K562 (cell line): ENCODE data around the gene DOK3. TPM values are rescaled to one million over a fixed set of nuclear protein-coding genes. Genes with fewer than 3 reads are reported as not detected.
A peak's percentile ranks its signal among the peaks of the same experiment; 100 is the strongest.

Experiments used
- CXXC5 ChIP-seq: fragments of 250-450 bp; sonication (Bioruptor Pico); IDR thresholded peaks from 2 replicates; pipeline ENCODE4 v1.8.0; 2022; ENCODE audit warnings: inconsistent platforms, mild to moderate bottlenecking, moderate library complexity
- FOXK2 ChIP-seq, 2 experiments: fragments of 450-650 bp; IDR thresholded peaks in 1 of 2; conservative IDR thresholded peaks in 1 of 2; 2 replicates each; pipeline ENCODE4 v1.6.1; 2016; ENCODE audit warnings: low read depth in 2 of 2, mild to moderate bottlenecking in 1 of 2
- HCFC1 ChIP-seq: IDR thresholded peaks from 2 replicates; pipeline ENCODE4 v1.6.1; 2012; ENCODE audit warnings: low read depth, low read length, improper control_type of control experiment
- HNRNPL ChIP-seq: fragments of 200-400 bp; formaldehyde crosslinking; IDR thresholded peaks from 2 replicates; pipeline ENCODE4 v1.6.1; 2017; ENCODE audit warnings: low read depth, mild to moderate bottlenecking, low read length
- KDM5B ChIP-seq: fragments of 200-600 bp; sonication (generic); IDR thresholded peaks from 2 replicates; pipeline ENCODE4 v1.6.1; 2012; ENCODE audit warnings: low read depth, mild to moderate bottlenecking, moderate library complexity, low read length, control low read depth, inconsistent platforms; ENCODE audit not compliant: insufficient replicate concordance
- KLF6 ChIP-seq: fragments of 250-450 bp; sonication (Bioruptor Pico); IDR thresholded peaks from 2 replicates; pipeline ENCODE4 v1.4.0; 2020; ENCODE audit warnings: mild to moderate bottlenecking, moderate library complexity, borderline replicate concordance
- MBD2 ChIP-seq: sonication (generic); IDR thresholded peaks from 2 replicates; pipeline ENCODE4 v1.6.1; 2016; ENCODE audit warnings: low read depth, borderline replicate concordance
- MNT ChIP-seq, 2 experiments: fragments of 450-650 bp; conservative IDR thresholded peaks; 2 replicates each; pipeline ENCODE4 v1.6.1; 2017; ENCODE audit warnings: mild to moderate bottlenecking in 2 of 2, moderate library complexity in 2 of 2
- PHB ChIP-seq: fragments of 250-450 bp; sonication (Bioruptor Pico); IDR thresholded peaks from 2 replicates; pipeline ENCODE4 v1.5.0; 2021
- PYGO2 ChIP-seq: fragments of 450-650 bp; IDR thresholded peaks from 2 replicates; pipeline ENCODE4 v1.6.1; 2016; ENCODE audit warnings: mild to moderate bottlenecking, missing genetic modification characterization, moderate library complexity, missing compliant biosample characterization
- RCOR1 ChIP-seq, 2 experiments: IDR thresholded peaks; 2 replicates each; pipeline ENCODE4 v1.6.1; 2012; ENCODE audit warnings: low read depth in 2 of 2, low read length in 2 of 2, borderline replicate concordance in 1 of 2, improper control_type of control experiment in 1 of 2
- ZBTB11 ChIP-seq, 3 experiments: fragments of 200-800 bp in 1 of 3; fragments of 250-450 bp in 1 of 3; fragments of 450-650 bp in 1 of 3; sonication (Bioruptor Pico) in 1 of 3; sonication (Bioruptor generic) in 1 of 3; formaldehyde crosslinking in 1 of 3; IDR thresholded peaks; 2 replicates each; pipeline versions ENCODE4 v1.6.1 to v1.8.0; 2016 to 2022; ENCODE audit warnings: mild to moderate bottlenecking in 2 of 3, missing genetic modification characterization in 2 of 3, missing compliant biosample characterization in 1 of 3, moderate library complexity in 1 of 3
- ZNF436 ChIP-seq: fragments of 250-450, 450-650 bp; sonication (Bioruptor Pico); formaldehyde crosslinking; IDR thresholded peaks from 2 replicates; pipeline ENCODE4 v1.7.0; 2020; ENCODE audit warnings: mild to moderate bottlenecking
- polyA plus RNA-seq, 8 experiments: library from polyadenylated mRNA; depleted of rRNA in 4 of 8; stranded (reverse) in 5 of 8; unstranded in 3 of 8; fragments of >200 nt; fragmentation: Nextera tagmentation in 2 of 8; fragmentation: Illumina TruSeq in 1 of 8; extraction: Ambion mirVana in 2 of 8; extraction: Trizol in 1 of 8; gene quantifications; 2 replicates each; pipeline versions ENCODE4 v1.2.1 to v1.2.3, GENCODE V29; 2011 to 2014; ENCODE audit warnings: inconsistent platforms in 1 of 8, missing spikeins in 1 of 8
- total RNA-seq, 7 experiments: library from RNA; depleted of rRNA in 6 of 7; stranded (reverse); fragments of >200 nt in 6 of 7; fragmentation: Illumina TruSeq in 2 of 7; extraction: Trizol in 2 of 7; gene quantifications; 2 replicates each; pipeline versions ENCODE4 v1.2.1 to v1.2.3, GENCODE V29; 2011 to 2021; ENCODE audit warnings: low replicate concordance in 1 of 7

Gene DOK3
- total and polyA plus RNA-seq, 9 of the 15 experiments (the other 6 are each of a cell fraction or from before 2014, with no cell fraction given) = 1.3 to 23.0 (median 8.0) TPM

- TF ChIP-seq MNT (conservative IDR thresholded peaks at IDR 0.05) (peak; percentile 22 to 41), MBD2 (peak; percentile 78), CXXC5 (peak; percentile 71), PHB (CRISPR knock-in tag) (0 out of 2 replicates have a peak, but pooled peaks have one; percentile 67), ZBTB11 (CRISPR knock-in tag; IDR thresholded peaks at IDR 0.05) (peak in 1 of 3 experiments; percentile 53; a peak in 1 of 6 replicates), ZNF436 (CRISPR knock-in tag) (0 out of 2 replicates have a peak, but pooled peaks have one; percentile 36), PYGO2 (0 out of 2 replicates have a peak, but pooled peaks have one; percentile 17), KLF6 (CRISPR knock-in tag) (no peak), FOXK2 (conservative IDR thresholded peaks at IDR 0.05 in 1 of 2, IDR thresholded peaks at IDR 0.05 in 1 of 2; ENCODE audit: low read depth in 2 of 2) (0 out of 4 replicates have a peak, but pooled peaks of 1 of the 2 experiments have one; percentile 18), RCOR1 (IDR thresholded peaks at IDR 0.05; ENCODE audit: borderline replicate concordance in 1 of 2, low read depth in 2 of 2, low read length in 2 of 2) (peak; percentile 79 to 98; a peak in 3 of 4 replicates), KDM5B (peak; percentile 95), HCFC1 (peak; percentile 32; the same call in 1 of the 2 replicates), HNRNPL (peak; percentile 57; the same call in 1 of the 2 replicates)
Observed at GRCh38 chr5:177497292-177498012, 12.2 kb downstream of the DOK3 start, which contains the start of gene PDLIM7 (continued).
